Stimulated activated CD4-positive, alpha-beta T cell treated with anti-CD3 and anti-CD28 coated beads, Interleukin-1b, Interleukin-23, amount 100 ng/mL, for 4 hours (primary cell): Measurements from ENCODE around the gene COPZ1.

Source experiments
- DNase-seq, 2 donors: peaks; one replicate each; pipeline ENCODE4 v3.0.0-alpha.2; 2020; ENCODE audit warnings: low read depth in 2 of 2

Gene COPZ1

DNA sequence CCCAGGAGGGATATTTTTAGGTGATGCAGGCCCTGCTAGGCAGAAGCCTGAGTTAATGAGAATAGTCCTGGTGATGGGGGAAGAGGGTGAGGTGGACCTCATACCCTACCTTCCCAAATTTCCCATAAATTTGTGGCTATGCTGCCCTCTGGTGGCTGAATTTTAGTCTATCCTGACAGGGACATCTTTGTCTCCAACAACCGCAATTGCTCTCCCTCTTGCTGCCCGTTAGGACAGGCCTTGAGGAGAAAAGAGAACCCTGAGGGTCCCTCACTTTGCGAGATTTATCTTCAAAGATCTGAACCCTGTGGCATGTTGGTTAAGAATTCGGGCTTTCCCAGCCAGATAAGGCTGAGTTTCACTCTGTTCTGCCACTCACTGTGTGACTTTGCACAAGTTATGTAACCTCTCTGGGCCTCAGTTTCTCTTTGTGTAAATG, 69.4 kb downstream of the COPZ1 start:
- DNase-seq: peak in 1 of 2 donors; percentile 45

DNA sequence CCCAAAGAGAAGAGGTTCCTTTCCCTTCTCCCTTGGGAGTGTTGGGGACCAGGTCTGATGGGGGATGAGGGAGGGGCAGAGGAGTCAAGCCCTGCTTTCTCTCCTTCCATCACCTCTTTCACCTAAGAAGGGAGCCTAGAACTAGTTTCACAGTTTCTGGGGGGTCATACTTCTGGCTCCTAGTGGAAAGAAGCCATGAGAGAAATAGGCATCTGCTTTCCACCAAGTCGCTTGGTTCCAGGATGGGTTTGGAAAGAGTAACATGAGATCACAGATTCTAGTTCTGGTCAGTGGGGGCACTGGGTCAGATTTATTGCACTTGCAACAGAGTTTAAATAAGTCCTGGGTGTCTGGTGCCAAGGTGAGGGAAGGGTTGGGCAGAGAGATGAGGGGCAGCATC, 70.1 kb downstream of the COPZ1 start:
- no peak for DNase-seq

GRCh38 chr12:54395545-54395944, 70.6 kb downstream of the COPZ1 start:
- no peak for DNase-seq

- DNase-seq: no peak
Measured at GRCh38 chr12:54397157-54397556, 72.2 kb downstream of the COPZ1 start.

DNA sequence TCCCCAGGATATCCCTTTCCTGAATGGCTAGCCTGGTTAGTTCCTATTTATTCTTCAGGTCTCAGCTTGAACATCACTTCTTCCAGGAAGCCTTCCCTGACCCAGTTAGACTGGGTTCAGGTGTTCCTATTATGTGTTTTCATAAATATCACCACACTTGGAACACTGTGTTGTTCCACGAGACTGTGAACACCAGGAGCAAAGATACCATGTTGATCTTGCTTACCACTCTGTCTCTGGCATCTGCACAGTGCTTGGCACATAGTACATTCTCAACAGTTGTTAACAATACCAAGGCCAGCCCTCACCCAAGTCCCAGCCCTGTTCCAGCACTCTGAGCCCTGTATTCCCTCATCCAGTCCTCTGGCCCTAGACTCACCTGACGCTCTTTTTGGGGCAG, 73.3 kb downstream of the COPZ1 start:
- DNase-seq: no peak

DNA sequence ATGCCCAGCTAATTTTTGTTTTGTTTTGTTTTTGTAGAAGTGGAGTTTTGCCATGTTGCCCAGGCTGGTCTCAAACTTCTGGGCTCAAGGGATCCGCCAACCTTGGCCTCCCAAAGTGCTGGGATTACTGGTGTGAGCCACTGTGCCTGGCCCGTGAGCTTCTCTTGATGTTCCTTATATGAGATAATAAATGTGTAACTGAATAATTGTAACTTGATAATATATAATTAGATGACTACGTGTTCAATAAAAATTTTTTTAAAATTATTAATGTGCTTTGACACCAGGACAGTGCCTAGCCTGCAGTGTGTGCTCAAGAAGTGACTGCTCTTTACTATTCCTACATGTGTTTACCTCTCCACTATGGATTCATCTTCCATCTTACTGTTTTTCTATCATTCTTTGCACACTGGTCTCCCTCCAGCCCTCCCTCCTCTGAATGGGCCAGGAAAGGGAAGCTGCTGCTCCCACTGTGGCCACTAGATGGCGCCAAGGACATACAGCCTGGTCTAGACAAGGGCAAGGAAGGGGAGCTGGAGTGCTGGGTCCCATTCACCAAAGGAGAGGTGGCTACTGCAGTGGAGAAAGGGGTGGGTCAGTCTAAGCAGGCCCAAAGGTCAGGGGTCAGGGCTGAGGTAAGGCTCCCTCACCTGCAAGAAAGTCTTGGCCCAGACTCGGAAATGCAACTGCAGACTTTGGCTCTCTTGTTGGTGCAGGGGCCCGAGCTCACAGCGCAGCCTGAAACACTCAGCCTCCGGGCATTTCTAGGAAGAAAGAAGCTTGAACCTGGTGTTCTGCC, 74.3 kb downstream of the COPZ1 start:
- DNase-seq: peak; percentile 81 to 87

- no peak for DNase-seq
Measured at GRCh38 chr12:54401119-54401518, 76.2 kb downstream of the COPZ1 start.
